Measurements from ENCODE around the gene OSBPL9.

OSBPL9 gene

DNA sequence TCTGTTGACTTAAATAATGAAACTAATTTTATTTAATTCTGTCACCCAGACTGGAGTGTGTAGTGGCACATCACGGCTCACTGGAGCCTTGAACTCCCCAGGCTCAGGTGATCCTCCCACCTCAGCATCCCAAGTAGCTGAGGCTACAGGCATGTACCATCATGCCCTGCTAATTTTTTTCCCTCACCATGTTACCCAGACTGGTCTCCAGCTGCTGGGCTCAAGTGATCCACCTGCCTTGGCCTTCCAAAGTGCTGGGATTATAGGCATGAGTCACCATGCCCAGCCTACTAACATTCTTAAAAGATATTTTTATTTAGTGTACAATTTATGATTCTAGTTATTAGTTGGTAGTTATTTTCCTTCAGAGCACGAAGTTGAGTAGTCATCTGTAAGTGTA lies 212.2 kb downstream of the OSBPL9 start:
- H3K9ac ChIP-seq (ENCODE audit: low read depth, low read length): no peak overlapping the region
- no peak overlapping the region for H3K4me3 ChIP-seq (ENCODE audit: low read length)
- no peak overlapping the region for H3K27ac ChIP-seq (ENCODE audit: low read length)
- no peaks in the 10 kb centered on the region for H3K4me1 ChIP-seq (ENCODE audit: insufficient read depth, low read length)
- no peaks in the 10 kb centered on the region for H3K27me3 ChIP-seq (ENCODE audit: insufficient read depth, low read length)
- peaks cover 78% of the 10 kb centered on the region for H3K36me3 ChIP-seq (ENCODE audit: insufficient read depth, low read depth, low read length)
- H3K9me3 ChIP-seq (ENCODE audit: insufficient read depth, low read depth, low read length): no peaks in the 10 kb centered on the region

DNA sequence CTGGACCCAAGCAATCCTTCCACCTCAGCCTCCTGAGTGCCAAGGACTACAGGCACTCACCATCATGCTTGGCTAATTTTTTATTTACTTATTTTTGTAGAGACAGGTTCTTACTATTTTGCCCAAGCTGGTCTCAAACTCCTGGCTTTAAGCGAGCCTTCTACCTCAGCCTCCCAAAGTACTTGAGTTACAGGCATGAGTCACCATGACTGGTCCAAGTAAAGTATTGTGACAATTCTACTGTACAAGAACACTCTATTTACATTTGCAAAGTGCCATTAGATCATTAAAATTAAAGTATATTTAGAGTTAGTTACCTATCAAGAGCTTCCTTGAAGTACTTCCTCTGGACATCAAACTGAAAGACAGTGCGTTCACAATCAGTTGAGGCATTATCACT lies 216.8 kb downstream of the OSBPL9 start:
- Histone ChIP-seq H3K36me3 (ENCODE audit: insufficient read depth, low read depth, low read length) (peaks cover 74% of the 10 kb centered on the region), H3K9me3 (ENCODE audit: insufficient read depth, low read depth, low read length) (no peaks in the 10 kb centered on the region), H3K9ac (ENCODE audit: low read depth, low read length) (no peak overlapping the region), H3K27me3 (ENCODE audit: insufficient read depth, low read length) (no peaks in the 10 kb centered on the region), H3K27ac (ENCODE audit: low read length) (no peak overlapping the region), H3K4me1 (ENCODE audit: insufficient read depth, low read length) (no peaks in the 10 kb centered on the region), H3K4me3 (ENCODE audit: low read length) (no peak overlapping the region)

DNA sequence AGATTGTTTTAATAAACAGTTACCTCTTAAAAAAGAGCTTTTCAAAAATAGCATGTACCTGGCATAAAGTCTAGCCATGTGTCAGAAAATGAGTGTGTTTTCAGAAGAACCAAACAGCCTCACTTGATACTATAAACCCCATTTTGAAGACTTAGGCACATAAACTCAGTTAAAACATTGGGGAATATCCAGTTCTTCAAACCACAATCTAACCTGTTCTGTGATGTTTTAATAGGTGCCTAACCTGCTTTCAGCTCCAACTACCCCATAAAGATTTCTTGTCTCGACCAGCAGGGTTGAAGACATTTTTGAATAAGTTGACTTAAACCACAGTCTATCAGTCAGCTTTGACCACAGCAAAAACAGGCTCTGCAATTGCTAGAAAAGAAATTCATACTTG lies 220.4 kb downstream of the OSBPL9 start:
- Histone ChIP-seq H3K9ac (ENCODE audit: low read depth, low read length) (no peak overlapping the region), H3K4me1 (ENCODE audit: insufficient read depth, low read length) (no peaks in the 10 kb centered on the region), H3K4me3 (ENCODE audit: low read length) (no peak overlapping the region), H3K9me3 (ENCODE audit: insufficient read depth, low read depth, low read length) (no peaks in the 10 kb centered on the region), H3K27ac (ENCODE audit: low read length) (no peak overlapping the region), H3K27me3 (ENCODE audit: insufficient read depth, low read length) (no peaks in the 10 kb centered on the region), H3K36me3 (ENCODE audit: insufficient read depth, low read depth, low read length) (peaks cover 71% of the 10 kb centered on the region)
